GM19468 (cell line): Measurements from ENCODE around the gene CEBPE.

Source experiments
- ATAC-seq: cut with Tn5 transposase; IDR thresholded peaks from one replicate; pipeline ENCODE4 v1.9.1; 2021; ENCODE audit warnings: mild to moderate bottlenecking, moderate library complexity, moderate number of reproducible peaks; ENCODE audit not compliant: unreplicated experiment; ENCODE audit errors: extremely low read depth

The CEBPE gene

GRCh38 chr14:23145794-23146350, 26.8 kb upstream of the CEBPE start:
- ATAC-seq: no peak

- ATAC-seq: no peak
Observed at GRCh38 chr14:23143911-23144310, 24.9 kb upstream of the CEBPE start.

- no peak for ATAC-seq
Observed at GRCh38 chr14:23142826-23143225, 23.8 kb upstream of the CEBPE start.

- no peak for ATAC-seq
Observed at GRCh38 chr14:23141706-23142444, 22.8 kb upstream of the CEBPE start.

GRCh38 chr14:23140371-23140770, 21.3 kb upstream of the CEBPE start:
- ATAC-seq: no peak

GRCh38 chr14:23139874-23140273, 20.8 kb upstream of the CEBPE start:
- no peak for ATAC-seq

GRCh38 chr14:23137813-23138535, 18.9 kb upstream of the CEBPE start:
- ATAC-seq: no peak

GRCh38 chr14:23137192-23137812, 18.2 kb upstream of the CEBPE start:
- no peak for ATAC-seq

GRCh38 chr14:23136566-23137133, 17.6 kb upstream of the CEBPE start:
- ATAC-seq: no peak

GRCh38 chr14:23132970-23133369, 13.9 kb upstream of the CEBPE start:
- ATAC-seq: no peak

- no peak for ATAC-seq
Observed at GRCh38 chr14:23131482-23131881, 12.4 kb upstream of the CEBPE start.

GRCh38 chr14:23130871-23131270, 11.8 kb upstream of the CEBPE start:
- no peak for ATAC-seq

- no peak for ATAC-seq
Observed at GRCh38 chr14:23129759-23130316, 10.8 kb upstream of the CEBPE start.

- no peak for ATAC-seq
Observed at GRCh38 chr14:23128969-23129758, 10.1 kb upstream of the CEBPE start.

- ATAC-seq: no peak
Observed at GRCh38 chr14:23127861-23128260, 8.8 kb upstream of the CEBPE start.

- ATAC-seq: no peak
Observed at GRCh38 chr14:23126548-23127278, 7.7 kb upstream of the CEBPE start.

GRCh38 chr14:23125933-23126524, 7.0 kb upstream of the CEBPE start:
- no peak for ATAC-seq

GRCh38 chr14:23125011-23125410, 6.0 kb upstream of the CEBPE start:
- no peak for ATAC-seq
